ENCODE measurements around the gene CPHXL. TPM values are rescaled to one million over a fixed set of nuclear protein-coding genes. Genes with fewer than 3 reads are reported as not detected.

CPHXL gene
- total RNA-seq, 4 donors from 2014 or later, result not detected

DNA sequence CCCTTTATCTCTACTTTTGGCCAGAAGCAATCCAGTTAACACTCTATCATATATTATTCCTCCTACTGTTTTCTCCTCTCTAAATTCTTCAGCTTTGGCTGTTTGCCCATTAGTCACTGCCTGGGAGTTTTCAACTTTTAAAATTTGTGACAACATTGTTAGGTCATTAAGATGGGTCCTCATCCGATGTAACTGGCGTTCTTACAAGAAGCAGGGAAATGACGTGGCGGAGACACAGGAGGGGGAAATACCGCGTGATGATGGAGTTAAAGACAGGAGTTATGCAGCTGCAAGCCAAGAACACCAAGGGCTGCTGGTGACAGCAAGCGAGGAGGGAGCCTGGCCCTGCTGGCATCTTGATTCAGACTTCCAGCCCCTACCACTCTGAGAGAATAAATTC lies 34.8 kb upstream of the CPHXL start:
- 76 to 81% methylated on average over 7 of the region's 7 CpGs for WGBS, 2 donors
- DNase-seq (ENCODE audit: low spot score in 2 of 2), result no peak
- no peak overlapping the region for H3K4me3 ChIP-seq (ENCODE audit: low read depth, poor library complexity, severe bottlenecking)
- intact Hi-C loops (cut with DNase I; ENCODE audit: low total_unique reads), result loop anchor here (10.0 kb wide), 2 partner anchors 116 to 566 kb away; partner anchors contain the start of genes KARS1 and TERF2IP
- TF ChIP-seq, protein P1, sequence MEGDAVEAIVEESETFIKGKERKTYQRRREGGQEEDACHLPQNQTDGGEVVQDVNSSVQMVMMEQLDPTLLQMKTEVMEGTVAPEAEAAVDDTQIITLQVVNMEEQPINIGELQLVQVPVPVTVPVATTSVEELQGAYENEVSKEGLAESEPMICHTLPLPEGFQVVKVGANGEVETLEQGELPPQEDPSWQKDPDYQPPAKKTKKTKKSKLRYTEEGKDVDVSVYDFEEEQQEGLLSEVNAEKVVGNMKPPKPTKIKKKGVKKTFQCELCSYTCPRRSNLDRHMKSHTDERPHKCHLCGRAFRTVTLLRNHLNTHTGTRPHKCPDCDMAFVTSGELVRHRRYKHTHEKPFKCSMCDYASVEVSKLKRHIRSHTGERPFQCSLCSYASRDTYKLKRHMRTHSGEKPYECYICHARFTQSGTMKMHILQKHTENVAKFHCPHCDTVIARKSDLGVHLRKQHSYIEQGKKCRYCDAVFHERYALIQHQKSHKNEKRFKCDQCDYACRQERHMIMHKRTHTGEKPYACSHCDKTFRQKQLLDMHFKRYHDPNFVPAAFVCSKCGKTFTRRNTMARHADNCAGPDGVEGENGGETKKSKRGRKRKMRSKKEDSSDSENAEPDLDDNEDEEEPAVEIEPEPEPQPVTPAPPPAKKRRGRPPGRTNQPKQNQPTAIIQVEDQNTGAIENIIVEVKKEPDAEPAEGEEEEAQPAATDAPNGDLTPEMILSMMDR (IDR thresholded peaks at IDR 0.05), result no peak
- TF ChIP-seq POLR2A (IDR thresholded peaks at IDR 0.05), result no peak

DNA sequence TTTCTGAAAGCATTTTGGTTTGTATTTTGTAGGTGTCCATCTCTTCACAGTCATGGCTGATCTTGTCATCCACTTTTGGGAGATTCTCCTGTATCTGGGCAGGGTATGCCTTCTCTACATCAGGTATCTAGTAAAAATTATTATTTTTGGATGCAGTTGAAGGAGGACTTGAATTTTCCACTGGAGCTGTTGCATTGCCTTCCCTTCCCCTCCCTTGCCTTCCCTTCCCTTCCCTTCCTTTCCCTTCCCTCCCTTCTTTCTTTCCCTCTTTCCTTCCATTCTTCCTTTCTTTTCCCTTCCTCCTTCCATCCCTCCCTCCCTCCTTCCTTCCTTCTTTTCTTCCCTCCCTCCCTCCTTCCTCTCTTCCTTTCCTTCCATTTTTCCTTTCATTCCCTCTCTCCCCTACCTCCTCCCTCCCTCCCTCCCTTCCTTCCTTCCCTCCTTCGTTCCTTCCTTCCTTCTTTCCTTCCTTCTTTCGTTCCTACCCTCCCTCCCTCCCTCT lies 33.8 kb upstream of the CPHXL start:
- no peak for DNase-seq (ENCODE audit: low spot score in 2 of 2)
- no peak overlapping the region for H3K4me3 ChIP-seq (ENCODE audit: low read depth, poor library complexity, severe bottlenecking)
- intact Hi-C loops (cut with DNase I; ENCODE audit: low total_unique reads), result loop anchor here (10.0 kb wide), 2 partner anchors 115 to 565 kb away; partner anchors contain the start of genes KARS1 and TERF2IP
- WGBS, 2 donors, result 37 to 38% methylated on average over 2 of the region's 2 CpGs
- TF ChIP-seq, protein P1 (IDR thresholded peaks at IDR 0.05), result no peak
- TF ChIP-seq POLR2A (IDR thresholded peaks at IDR 0.05), result no peak

DNA sequence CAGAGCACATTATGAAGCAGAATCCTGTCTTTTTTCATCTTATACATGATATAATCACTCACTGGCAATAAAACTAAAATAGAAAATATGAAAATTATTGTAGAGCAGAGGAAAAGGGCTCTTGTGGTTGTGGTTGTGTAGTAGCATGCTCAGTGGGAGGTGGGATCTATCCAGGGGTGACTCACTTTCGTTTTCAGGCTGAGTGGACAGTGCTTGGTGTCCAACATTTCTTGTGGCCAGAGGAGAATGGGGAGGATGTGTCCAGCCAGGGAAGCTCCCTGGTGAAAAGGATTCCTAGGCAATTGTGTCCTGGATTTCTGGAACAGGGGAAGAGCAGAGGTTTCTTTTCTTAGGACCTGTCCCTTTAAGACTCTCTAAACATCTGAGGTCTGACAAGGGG lies 31.9 kb upstream of the CPHXL start:
- 44 to 48% methylated on average over 1 of the region's 1 CpG for WGBS, 2 donors
- TF ChIP-seq, protein P1 (IDR thresholded peaks at IDR 0.05), result no peak
- no peak for TF ChIP-seq POLR2A (IDR thresholded peaks at IDR 0.05)
- no peak overlapping the region for H3K4me3 ChIP-seq (ENCODE audit: low read depth, poor library complexity, severe bottlenecking)
- DNase-seq (ENCODE audit: low spot score in 2 of 2), result no peak
- intact Hi-C loops (cut with DNase I; ENCODE audit: low total_unique reads), result no loop called here

DNA sequence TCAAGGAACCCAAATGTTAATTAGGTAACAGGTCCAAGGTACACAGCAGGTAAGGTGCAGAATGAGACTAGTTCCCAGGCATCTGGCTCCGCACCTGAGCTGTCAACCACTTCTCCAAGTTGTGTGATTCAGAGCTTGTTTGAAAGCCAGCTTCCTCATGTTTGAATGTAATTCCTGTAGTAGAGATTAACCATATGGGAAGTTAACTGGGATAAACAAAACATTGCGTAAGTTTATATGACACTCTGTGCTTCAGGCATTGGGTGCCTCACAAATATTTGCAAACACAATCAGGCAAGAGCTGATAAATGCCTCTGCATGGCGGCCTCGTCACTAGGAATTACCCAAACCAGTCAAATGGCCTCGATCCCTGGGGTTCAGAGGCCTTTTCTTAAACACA lies 27.9 kb upstream of the CPHXL start:
- no peak overlapping the region for H3K4me3 ChIP-seq (ENCODE audit: low read depth, poor library complexity, severe bottlenecking)
- peak in 1 of 2 donors; percentile 30 for DNase-seq (ENCODE audit: low spot score in 2 of 2)
- TF ChIP-seq, protein P1 (IDR thresholded peaks at IDR 0.05), result no peak
- TF ChIP-seq POLR2A (IDR thresholded peaks at IDR 0.05), result no peak
- 47 to 61% methylated on average over 5 of the region's 5 CpGs for WGBS, 2 donors
- intact Hi-C loops (cut with DNase I; ENCODE audit: low total_unique reads), result no loop called here

DNA sequence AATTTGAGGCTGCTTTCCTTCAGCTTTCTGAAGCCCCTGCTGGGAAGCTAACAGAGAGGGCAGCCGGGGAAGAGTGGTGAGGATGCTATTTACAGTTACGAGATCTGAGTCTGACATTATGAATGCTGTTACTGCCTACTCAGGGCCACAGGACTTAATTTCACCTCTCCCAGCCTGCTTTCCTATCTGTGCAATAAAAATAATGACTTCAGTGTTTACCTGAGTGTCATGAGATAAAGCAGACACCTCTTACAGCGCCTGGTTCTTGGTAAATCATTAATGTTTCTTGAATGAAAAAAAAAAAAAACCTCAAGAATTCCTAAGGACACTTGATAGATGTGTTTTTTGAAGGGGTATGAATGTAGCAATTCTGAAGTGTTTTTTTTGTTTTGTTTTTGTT lies 24.2 kb upstream of the CPHXL start:
- WGBS, 2 donors, result 70 to 75% methylated on average over 3 of the region's 3 CpGs
- intact Hi-C loops (cut with DNase I; ENCODE audit: low total_unique reads), result no loop called here
- H3K4me3 ChIP-seq (ENCODE audit: low read depth, poor library complexity, severe bottlenecking), result no peak overlapping the region
- no peak for DNase-seq (ENCODE audit: low spot score in 2 of 2)
- TF ChIP-seq, protein P1 (IDR thresholded peaks at IDR 0.05), result no peak
- TF ChIP-seq POLR2A (IDR thresholded peaks at IDR 0.05), result no peak

DNA sequence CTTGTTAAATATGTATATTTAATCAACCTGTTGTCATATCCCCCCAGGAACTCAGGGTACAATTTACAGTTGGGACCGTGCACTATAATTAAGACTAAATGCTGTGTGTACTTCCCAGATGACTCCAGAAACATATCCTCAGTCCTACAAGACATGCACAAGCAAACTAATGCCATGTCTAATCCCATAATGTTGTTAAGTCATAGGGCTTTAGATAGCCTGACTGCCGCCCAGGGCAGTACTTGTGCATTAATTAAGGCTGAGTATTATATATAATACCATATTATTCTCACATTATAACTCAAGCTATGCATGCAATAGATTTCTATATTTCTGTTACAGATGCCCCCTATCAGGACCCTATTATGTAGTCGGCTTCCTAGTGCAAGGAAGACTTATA lies 20.1 kb upstream of the CPHXL start:
- DNase-seq (ENCODE audit: low spot score in 2 of 2), result no peak
- H3K4me3 ChIP-seq (ENCODE audit: low read depth, poor library complexity, severe bottlenecking), result no peak overlapping the region
- 85 to 93% methylated on average over 3 of the region's 3 CpGs for WGBS, 2 donors
- TF ChIP-seq, protein P1 (IDR thresholded peaks at IDR 0.05), result no peak
- TF ChIP-seq POLR2A (IDR thresholded peaks at IDR 0.05), result no peak
- intact Hi-C loops (cut with DNase I; ENCODE audit: low total_unique reads), result no loop called here
